ENCODE data around the gene KRTAP4-11.
"Not testable (repeated sequence)": the region's sequence is repeated elsewhere in the genome, so short reads cannot be mapped to it uniquely, and the experiment has no call there.

Gene KRTAP4-11

DNA sequence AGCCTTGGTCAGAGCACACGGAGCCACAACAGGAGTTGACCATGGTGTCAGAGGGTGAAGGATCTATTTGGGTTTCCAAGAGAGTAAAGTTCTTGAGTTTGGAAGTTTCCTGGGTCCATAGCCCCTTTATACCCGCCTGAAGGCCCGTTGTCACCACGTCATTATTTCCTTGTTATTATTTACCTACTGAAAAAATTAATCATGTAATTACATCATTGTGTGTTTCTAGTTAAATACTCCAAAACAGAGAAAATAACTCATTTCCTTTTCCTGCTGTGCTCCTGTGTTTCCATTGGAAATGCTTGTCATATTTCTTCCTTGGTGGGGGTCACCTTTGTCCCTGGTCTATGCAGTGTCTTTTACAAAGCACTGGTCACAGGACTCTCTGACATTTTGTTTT, 20.1 kb downstream of the KRTAP4-11 start, which contains the start of gene KRTAP4-8:
Gene KRTAP4-8, minus strand, starts transcription at position 101 of the 400 bp plus-strand sequence. Its CDS starts 58 bp downstream, at position 43.
- Histone ChIP-seq H3K9me3 (ENCODE audit: insufficient read depth, low read length) (no peaks in the 10 kb centered on the region), H3K27me3 (ENCODE audit: low read depth, low read length) (no peaks in the 10 kb centered on the region), H4K20me1 (ENCODE audit: insufficient read depth, low read length) (no peaks in the 10 kb centered on the region), H3K4me1 (ENCODE audit: low read length) (no peaks in the 10 kb centered on the region), H3K9ac (ENCODE audit: low read length) (no peak within 1 kb of the TSS), H3K79me2 (ENCODE audit: low read length) (no peaks in the 10 kb centered on the region), H3K4me2 (ENCODE audit: low read length) (no peak within 1 kb of the TSS), H2AFZ (ENCODE audit: low read depth, low read length) (no peak within 1 kb of the TSS), H3K36me3 (replicated peaks; ENCODE audit: low read depth, low read length) (no peaks in the 10 kb centered on the region), H3K27ac (ENCODE audit: low read length) (no peak within 1 kb of the TSS), H3K4me3 (ENCODE audit: low read length) (no peak within 1 kb of the TSS)
- TF ChIP-seq, protein P1, sequence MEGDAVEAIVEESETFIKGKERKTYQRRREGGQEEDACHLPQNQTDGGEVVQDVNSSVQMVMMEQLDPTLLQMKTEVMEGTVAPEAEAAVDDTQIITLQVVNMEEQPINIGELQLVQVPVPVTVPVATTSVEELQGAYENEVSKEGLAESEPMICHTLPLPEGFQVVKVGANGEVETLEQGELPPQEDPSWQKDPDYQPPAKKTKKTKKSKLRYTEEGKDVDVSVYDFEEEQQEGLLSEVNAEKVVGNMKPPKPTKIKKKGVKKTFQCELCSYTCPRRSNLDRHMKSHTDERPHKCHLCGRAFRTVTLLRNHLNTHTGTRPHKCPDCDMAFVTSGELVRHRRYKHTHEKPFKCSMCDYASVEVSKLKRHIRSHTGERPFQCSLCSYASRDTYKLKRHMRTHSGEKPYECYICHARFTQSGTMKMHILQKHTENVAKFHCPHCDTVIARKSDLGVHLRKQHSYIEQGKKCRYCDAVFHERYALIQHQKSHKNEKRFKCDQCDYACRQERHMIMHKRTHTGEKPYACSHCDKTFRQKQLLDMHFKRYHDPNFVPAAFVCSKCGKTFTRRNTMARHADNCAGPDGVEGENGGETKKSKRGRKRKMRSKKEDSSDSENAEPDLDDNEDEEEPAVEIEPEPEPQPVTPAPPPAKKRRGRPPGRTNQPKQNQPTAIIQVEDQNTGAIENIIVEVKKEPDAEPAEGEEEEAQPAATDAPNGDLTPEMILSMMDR (IDR thresholded peaks at IDR 0.05; ENCODE audit: low read depth, low read length), result no peak
- no peak for TF ChIP-seq EZH2phosphoT487 (IDR thresholded peaks at IDR 0.05; ENCODE audit: low read depth)

DNA sequence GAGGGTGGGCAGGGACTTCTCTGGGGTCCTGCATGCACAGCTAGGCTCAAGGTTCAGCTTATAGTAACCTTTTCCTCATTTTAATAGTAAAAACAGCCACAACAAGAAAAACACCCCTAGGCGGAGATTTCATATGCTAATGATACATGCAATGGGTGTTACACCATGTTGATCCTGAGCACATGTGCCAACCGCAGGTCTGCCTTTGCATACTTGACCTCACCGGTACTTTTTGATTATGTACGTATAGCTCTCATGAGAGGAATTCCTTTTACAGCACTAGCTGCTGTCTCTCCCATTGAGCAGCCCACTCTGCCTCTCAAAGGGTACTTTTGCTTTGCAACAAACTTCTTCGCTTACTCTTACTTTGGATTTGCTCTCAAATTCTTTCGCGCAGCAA, 22.1 kb downstream of the KRTAP4-11 start:
- H2AFZ ChIP-seq (ENCODE audit: low read depth, low read length), result no peak overlapping the region
- H3K4me1 ChIP-seq (ENCODE audit: low read length), result no peaks in the 10 kb centered on the region
- no peaks in the 10 kb centered on the region for H3K27me3 ChIP-seq (ENCODE audit: low read depth, low read length)
- H4K20me1 ChIP-seq (ENCODE audit: insufficient read depth, low read length), result no peaks in the 10 kb centered on the region
- no peaks in the 10 kb centered on the region for H3K9me3 ChIP-seq (ENCODE audit: insufficient read depth, low read length)
- H3K9ac ChIP-seq (ENCODE audit: low read length), result no peak overlapping the region
- H3K4me2 ChIP-seq (ENCODE audit: low read length), result no peak overlapping the region
- H3K79me2 ChIP-seq (ENCODE audit: low read length), result no peaks in the 10 kb centered on the region
- no peaks in the 10 kb centered on the region for H3K36me3 ChIP-seq (replicated peaks; ENCODE audit: low read depth, low read length)
- TF ChIP-seq, protein P1 (IDR thresholded peaks at IDR 0.05; ENCODE audit: low read depth, low read length), result no peak
- TF ChIP-seq EZH2phosphoT487 (IDR thresholded peaks at IDR 0.05; ENCODE audit: low read depth), result no peak
- H3K4me3 ChIP-seq (ENCODE audit: low read length), result no peak overlapping the region
- no peak overlapping the region for H3K27ac ChIP-seq (ENCODE audit: low read length)

DNA sequence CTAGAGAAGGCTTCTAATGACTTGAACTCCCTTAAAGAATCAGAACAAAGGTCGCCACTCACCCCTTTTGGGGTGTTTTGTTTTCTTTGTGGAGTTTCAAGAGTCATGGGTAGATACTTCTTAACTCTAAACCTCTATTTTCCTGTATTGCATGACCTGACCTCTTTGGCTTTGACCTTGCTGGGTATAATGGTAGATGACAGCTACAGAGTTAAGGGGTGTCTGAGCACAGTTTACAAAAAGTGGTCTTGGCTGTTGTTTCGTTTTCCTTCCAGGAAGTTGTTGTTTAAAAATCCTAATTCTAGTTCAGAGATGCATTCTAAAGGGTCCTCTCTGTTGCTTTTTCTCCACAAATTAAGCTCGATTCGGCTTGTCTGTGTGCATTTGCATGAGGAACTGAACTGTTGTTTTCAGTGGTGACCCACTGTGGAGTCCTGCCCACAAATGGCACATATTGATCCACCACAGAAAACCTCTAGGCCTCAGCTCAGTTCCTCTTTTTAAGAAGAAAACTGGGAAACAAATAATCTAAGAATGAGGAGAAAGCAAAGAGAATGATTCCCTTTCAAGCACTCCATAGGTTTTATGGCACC, 29.3 kb downstream of the KRTAP4-11 start:
- H3K79me2 ChIP-seq (ENCODE audit: low read length); H4K20me1 ChIP-seq (ENCODE audit: insufficient read depth, low read length); H3K9ac ChIP-seq (ENCODE audit: low read length); H3K27me3 ChIP-seq (ENCODE audit: low read depth, low read length); H3K4me2 ChIP-seq (ENCODE audit: low read length); H2AFZ ChIP-seq (ENCODE audit: low read depth, low read length); H3K4me3 ChIP-seq (ENCODE audit: low read length); H3K36me3 ChIP-seq (replicated peaks; ENCODE audit: low read depth, low read length); H3K27ac ChIP-seq (ENCODE audit: low read length); H3K9me3 ChIP-seq (ENCODE audit: insufficient read depth, low read length); H3K4me1 ChIP-seq (ENCODE audit: low read length): not testable (repeated sequence)

DNA sequence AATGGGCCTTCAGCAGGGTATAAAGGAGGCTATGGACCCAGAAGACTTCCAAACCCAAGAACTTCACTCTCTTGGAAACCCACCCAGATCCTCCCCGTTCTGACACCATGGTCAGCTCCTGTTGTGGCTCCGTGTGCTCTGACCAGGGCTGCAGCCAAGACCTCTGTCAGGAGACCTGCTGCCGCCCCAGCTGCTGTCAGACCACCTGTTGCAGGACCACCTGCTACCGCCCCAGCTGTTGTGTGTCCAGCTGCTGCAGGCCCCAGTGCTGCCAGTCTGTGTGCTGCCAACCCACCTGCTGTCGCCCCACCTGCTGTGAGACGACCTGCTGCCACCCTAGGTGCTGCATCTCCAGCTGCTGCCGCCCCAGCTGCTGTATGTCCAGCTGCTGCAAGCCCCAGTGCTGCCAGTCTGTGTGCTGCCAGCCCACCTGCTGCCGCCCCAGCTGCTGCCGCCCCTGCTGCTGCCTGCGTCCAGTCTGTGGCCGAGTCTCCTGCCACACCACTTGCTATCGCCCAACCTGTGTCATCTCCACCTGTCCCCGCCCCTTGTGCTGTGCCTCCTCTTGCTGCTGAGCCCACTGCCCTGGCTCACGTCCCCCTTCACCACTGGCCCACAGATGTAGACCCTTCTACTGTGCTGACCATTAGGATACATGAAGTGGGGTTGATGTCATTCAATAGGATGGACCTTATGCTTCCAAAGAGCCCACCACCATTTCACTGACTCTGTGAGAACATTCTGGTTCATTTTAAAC, 33.9 kb downstream of the KRTAP4-11 start, which contains the start of gene KRTAP4-7:
Gene KRTAP4-7, plus strand, starts transcription at position 51 of the 757 bp plus-strand sequence. Its CDS starts 57 bp downstream, at position 108.
- not testable (repeated sequence) for H3K4me2 ChIP-seq (ENCODE audit: low read length); H3K79me2 ChIP-seq (ENCODE audit: low read length); H3K27ac ChIP-seq (ENCODE audit: low read length); H3K36me3 ChIP-seq (replicated peaks; ENCODE audit: low read depth, low read length); H3K27me3 ChIP-seq (ENCODE audit: low read depth, low read length); H3K9me3 ChIP-seq (ENCODE audit: insufficient read depth, low read length); H3K9ac ChIP-seq (ENCODE audit: low read length); H3K4me3 ChIP-seq (ENCODE audit: low read length); H2AFZ ChIP-seq (ENCODE audit: low read depth, low read length); H3K4me1 ChIP-seq (ENCODE audit: low read length); H4K20me1 ChIP-seq (ENCODE audit: insufficient read depth, low read length)

DNA sequence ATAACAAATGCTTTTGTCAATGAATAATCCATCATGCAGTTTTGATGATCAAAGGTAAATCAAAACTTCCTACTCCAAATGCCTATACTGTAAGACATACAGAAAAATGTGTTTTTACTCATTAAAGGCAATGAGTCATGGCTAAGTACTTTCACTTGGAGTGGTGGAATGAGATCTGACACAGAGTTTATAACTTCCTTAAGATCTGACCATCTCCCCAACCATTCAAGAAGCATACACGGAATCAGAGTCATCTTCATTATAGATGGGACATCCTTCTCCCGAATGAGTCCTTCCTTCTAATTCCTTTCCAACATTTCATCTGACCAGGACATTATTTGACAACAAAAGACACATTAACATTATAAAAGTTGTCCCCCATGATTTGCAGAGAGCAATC, 34.7 kb downstream of the KRTAP4-11 start:
- not testable (repeated sequence) for H2AFZ ChIP-seq (ENCODE audit: low read depth, low read length); H3K4me1 ChIP-seq (ENCODE audit: low read length); H4K20me1 ChIP-seq (ENCODE audit: insufficient read depth, low read length); H3K27me3 ChIP-seq (ENCODE audit: low read depth, low read length); H3K36me3 ChIP-seq (replicated peaks; ENCODE audit: low read depth, low read length); H3K9me3 ChIP-seq (ENCODE audit: insufficient read depth, low read length); H3K79me2 ChIP-seq (ENCODE audit: low read length); H3K4me2 ChIP-seq (ENCODE audit: low read length); H3K4me3 ChIP-seq (ENCODE audit: low read length); H3K27ac ChIP-seq (ENCODE audit: low read length); H3K9ac ChIP-seq (ENCODE audit: low read length)
